Measurements from ENCODE around the gene ITGB6.
"Not testable (repeated sequence)": the region's sequence is repeated elsewhere in the genome, so short reads cannot be mapped to it uniquely, and the experiment has no call there.

Gene ITGB6

DNA sequence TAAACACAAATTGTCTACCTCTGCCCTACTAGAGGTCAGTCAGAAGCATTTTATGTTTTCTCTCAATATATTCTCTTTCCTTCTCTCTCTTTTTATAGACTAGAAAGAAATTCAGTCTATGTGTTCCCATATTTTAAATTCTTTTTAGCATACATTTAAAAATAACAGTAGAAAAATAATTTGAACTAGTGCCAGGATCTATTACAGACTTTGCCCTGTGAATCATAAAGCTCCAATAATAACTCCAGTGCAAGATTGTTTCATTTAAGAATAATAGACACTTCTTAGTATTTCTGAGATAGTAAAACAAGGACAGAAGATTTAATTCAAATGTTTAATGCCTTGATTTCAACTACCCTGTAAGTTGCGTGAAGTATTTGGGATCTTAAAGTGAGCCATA is 60.1 kb downstream of the ITGB6 start:
- no peak for DNase-seq (ENCODE audit: low read depth)

DNA sequence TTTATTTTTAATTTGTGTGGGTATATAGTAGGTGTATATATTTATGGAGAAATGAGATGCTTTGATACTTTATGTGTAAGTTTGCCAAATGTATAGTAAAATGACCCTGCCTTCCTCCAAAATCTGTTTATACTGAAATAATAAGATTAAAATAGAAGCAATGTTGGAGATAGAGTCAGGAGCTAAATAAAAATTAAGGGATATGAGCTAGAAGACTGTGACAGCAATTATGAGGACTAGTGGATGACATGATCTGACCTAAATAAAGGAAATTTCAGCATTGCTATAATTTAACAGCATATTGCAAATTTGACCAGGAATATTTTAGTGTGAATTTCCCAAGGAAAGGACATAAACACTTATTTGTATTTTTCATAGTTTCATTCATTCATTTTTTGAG is 60.7 kb downstream of the ITGB6 start:
- no peak for DNase-seq (ENCODE audit: low read depth)

DNA sequence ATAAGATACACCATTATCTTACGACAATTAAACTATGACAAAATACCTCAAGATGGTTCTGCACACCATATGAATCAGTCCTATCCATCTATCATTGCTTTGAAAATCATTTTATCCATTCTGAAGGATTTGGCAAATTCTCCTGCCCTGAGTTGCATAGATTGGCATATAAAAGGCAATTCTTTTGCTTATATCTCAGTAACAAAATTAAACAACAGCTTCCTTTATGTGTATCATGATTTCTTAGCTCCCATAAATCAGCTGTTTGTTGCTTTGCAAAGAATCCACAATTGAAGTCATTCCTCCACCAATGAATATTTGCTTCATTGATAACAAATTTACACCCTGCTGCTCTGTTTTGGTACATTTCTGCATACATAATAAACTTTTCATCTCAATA is 61.7 kb downstream of the ITGB6 start:
- DNase-seq (ENCODE audit: low read depth), result no peak

DNA sequence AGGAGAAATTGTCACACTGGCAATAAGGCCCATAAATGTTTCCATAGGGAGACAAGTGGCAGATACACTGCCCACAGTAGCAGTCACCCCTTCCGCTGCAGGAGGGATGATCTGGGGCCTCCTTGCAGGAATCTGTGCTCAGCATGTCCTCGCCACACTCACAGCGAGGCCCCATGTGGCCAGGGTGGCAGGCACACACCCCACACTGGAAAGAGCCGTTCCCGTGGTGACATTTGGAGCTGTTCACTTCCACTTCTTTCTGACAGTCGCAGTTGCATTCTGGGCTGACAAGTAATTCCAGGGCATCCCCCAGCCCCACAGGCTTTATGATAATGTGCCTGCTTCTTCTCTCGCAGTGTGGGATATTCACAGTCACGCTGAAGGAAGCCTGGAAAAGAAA is 62.6 kb downstream of the ITGB6 start:
- DNase-seq (ENCODE audit: low read depth), result no peak

DNA sequence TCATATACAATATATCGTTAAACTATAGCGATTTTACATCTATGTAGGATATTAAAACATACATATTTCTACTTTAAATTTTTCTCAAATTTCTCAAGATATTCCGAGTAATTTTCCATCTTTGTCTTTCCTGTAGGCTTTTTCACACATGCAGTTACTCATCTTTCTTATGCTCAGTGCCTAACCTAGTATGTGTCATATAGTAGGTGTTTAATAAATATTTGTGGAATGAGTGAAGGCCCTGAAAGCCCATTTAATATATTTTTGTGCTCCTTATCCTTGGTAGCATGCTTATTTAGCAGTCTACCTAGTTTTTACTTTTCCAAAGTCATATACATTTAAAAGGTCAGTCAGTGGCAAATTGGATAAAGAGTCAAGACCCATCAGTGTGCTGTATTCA is 67.3 kb downstream of the ITGB6 start:
- no peak for DNase-seq (ENCODE audit: low read depth)

DNA sequence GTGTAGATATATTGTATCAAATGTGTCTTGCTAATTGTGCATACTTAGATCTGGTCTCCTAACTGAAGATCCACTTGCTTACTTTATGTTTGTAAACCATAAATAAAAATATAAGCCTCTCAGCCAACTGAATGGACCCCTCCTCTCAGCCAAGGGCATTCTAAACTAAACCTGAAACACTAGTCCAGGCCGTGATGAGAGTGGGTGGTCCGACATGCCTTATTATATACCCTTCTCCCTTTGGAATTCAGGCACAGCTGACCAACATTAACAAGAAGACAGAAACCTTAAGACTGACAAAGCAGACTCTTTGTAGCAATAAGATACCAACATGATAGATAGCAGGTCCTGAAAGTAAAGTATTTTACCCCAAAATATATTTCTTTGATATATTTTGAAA is 73.3 kb downstream of the ITGB6 start:
- no peak for DNase-seq (ENCODE audit: low read depth)

DNA sequence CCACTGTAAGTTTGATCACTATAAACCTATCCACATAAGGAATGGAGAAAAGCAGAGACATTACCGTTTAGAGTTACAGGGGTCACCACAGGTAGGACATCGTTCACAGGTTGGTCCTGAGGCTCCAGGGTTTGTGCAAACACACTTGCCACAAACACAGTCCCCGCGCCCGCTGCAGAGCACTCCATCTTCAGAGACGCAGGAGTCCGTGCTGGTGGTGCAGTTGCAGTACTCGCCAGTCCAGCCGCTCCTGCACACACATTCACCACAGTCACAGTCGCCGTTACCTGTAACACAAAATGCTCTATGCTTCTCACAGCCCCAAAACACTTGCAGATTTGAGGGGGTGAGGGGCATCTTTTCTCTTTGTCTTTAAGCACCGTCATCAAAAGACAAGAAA is 73.8 kb downstream of the ITGB6 start:
- no peak for DNase-seq (ENCODE audit: low read depth)

DNA sequence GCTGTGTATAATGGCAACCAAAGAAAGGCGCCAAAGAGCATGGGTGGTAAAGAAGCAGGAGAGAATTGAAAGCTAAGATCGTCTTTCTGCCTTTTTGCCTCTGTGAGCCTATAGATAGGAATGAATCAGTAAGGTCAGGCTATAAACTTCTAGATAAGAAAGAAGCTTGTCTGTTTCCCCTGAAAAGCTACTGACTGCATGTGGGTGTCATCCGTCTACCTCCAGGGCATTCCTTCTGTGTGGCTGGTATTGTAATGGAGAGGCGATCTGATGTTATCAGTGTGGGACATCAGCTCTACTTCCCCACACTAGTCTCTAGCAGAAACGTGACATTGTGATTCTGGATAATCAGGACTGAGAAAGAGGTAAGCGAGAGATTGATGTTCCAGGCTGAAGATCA is 74.2 kb downstream of the ITGB6 start:
- no peak for DNase-seq (ENCODE audit: low read depth)

DNA sequence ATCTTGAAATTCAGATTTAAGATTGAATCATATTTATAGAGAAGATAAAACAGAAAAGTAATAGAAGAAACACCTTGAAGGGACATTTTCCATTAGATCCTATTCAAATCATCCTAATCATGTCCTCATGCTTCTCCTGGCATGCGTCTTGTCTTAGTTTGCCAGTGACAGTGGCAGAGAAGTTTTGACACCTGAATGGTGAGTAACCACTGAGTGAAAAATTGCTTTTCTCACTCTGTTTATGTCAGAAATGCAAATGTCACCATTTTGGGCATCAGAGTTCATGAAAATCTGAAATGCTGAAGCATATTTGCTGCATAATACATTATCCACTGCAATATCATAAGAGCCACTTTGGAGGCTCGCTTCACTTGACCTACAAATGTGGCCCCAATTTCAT is 74.7 kb downstream of the ITGB6 start:
- DNase-seq (ENCODE audit: low read depth), result no peak

DNA sequence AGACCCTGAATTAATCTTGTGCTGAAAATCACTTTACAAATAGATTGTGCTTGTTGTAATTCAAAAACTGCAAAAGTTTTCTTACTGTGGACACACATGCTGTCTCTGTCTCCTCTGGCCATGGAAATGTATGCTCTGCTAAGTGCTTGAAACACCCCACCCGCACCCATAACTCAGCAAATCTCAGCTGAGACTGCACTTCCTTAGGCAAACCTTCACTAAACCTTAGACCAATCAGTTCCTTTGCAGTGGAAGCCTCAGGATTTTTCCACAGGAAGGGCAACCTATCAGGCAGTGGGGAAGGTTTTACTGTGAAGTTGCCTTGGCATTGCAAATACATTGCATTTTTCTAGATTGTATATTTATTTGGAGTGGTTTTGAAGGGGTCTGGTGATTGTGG is 75.5 kb downstream of the ITGB6 start:
- no peak for DNase-seq (ENCODE audit: low read depth)

DNA sequence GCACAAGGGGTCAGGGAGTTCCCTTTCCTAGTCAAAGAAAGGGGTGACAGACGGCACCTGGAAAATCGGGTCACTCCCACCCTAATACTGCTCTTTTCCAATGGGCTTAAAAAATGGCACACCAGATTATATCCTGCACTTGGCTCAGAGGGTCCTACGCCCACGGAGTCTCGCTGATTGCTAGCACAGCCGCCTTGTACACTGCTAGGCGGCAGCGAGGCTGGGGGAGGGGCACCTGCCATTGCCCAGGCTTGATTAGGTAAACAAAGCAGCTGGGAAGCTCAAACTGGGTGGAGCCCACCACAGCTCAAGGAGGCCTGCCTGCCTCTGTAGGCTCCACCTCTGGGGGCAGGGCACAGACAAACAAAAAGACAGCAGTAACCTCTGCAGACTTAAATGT is 85.4 kb downstream of the ITGB6 start:
- not testable (repeated sequence) for DNase-seq (ENCODE audit: low read depth)

DNA sequence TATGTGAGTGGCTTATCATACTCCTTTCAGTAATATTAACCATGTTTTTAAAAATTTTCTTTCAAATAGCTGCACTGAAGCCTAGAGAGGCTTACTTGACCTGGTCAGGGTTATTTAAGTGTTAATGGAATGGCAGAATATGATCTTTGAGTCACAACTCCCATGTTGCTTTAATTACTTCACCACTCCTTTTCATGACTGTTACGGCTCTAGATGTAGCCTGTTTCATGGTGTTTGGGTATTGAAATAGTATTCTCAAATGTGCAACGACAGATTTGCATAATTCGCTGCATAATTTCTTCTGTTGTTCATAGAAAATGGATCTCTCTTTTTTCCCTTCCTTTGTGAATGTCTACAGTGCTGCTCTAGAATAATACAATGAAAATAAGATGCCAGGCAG is 86.1 kb downstream of the ITGB6 start:
- no peak for DNase-seq (ENCODE audit: low read depth)

DNA sequence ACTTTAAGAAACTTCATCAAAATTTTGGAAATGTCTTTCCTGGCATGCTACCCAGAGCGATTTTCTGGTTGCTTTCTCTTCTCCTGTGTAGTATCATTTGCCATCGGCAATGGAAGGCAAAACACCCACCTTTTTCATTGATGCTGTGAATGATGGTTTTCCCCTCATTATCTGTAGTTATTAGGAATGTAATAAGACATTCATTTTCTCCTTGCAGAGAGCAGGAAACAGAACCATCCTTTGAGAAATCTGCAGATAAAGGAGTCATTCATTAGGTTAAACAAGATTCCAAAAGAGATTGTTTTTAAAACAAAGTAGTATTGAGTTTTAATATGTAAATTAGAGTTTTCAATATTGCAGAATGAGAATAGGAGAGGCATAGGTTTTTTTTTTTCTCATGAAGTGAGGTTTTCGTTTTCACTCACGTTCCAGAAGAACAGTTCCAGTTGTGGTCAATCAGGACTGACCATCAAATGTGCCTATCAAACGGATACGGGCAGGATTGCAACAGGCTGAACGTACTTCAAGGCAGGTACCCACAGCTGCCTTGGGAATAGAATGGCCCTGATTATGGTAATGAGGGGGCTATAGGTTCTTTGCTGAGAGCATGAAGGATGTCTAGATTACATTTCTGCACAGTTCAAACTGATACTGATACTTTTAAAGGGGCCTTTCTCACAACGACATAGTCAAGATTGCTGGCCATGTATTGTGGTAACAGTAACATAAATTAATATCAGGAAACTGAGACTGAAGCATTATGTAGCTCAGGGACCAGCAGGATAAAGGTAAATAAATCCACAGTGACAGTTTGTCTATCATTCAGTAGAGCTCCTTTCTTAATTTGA is 87.9 kb downstream of the ITGB6 start:
- no peak for DNase-seq (ENCODE audit: low read depth)

DNA sequence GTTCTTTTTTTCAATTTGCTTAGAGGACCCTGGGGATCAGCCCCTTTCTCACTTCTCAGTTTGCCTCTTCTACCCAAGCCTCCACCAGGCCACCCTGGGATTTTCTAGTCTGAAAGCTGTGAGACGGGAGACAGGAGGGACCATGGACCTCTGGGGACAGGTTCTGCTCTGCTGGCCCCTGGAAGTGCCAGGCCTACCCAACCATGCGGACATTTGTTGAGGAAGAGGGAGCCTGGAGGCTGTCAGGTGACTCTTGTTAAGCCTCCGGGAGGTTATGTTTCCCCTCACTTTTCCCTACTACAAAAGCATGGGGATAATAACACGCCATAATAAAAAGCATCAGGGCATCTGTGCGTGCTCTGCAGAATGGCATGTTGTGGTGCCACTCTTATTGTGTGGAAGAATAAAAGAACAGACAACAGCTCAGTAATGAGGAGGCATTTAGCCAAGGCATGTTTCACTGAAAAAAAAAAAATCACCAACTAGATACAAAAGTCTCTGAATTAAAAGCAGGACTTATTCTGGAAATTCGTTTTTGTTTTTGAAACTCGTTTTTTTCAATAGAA is 89.3 kb downstream of the ITGB6 start:
- no peak for DNase-seq (ENCODE audit: low read depth)

DNA sequence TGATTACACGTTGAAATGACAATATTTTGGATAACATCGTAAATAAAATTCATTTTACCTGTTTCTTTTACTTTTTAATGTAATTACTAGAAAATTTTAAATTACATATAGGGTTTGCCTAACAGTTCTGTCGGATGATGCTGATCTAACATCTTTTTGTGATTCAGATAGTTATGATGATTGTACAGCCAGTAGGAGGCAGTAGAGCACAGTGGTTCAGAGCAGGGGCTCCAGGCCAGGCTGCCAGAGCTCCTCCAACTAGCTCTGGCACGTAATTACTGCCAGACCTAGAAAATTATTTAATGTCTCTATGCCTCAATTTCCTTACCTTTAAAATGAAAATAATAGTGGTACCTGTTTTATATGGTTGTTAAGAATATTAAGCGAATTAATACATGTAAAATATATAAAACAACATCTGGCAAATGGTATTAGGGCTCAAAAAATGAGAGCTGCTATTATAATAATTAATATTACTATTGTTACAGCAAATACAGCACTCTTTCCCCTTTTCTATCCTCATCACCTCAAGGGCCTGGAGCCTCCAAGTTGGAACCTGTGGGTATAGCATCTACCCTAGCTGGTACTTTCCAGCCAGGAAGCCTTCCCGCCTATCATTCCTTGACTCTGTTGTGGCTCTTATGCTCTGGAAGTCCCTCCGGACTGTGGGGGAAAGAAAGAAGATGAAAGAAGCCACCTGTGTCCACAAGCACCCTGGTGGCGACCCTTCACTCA is 90.0 kb downstream of the ITGB6 start:
- DNase-seq (ENCODE audit: low read depth), result peak; percentile 76

DNA sequence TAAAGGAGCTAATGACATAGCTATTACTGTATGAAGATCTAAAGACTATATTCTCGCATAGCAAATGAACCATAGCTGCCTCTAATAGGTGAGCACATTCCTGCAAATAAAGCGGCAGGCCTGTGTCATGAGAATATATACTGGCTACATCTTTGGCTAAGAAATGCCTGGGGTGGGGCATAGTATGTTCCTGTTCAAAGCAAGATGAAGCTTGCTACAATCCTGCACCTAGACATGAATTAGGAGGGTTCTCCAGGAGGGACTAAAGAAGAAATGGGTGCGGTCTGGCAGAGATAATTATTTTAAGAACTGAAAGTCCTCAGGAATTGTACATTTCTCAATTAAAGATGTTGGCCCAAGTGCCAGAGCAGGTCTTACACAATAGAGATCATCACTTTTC is 90.8 kb downstream of the ITGB6 start:
- DNase-seq (ENCODE audit: low read depth), result no peak

DNA sequence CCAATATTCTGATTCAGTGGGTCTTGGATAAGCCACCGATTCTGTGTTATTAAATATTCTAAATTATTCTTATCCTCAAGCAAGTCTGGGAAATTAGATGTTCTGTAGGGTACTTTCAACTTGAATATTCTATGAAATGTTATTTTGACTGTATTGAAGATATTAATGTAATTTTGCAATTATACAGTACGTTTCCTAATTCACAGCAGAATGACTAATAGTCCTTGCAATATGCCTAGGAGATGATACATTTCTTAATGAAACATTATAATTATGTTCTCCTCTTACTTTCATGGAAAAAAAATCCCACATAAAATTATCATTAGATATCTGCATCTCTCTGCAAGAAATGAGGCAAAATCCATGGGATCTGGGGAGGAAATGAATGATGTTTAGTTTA is 91.4 kb downstream of the ITGB6 start:
- no peak for DNase-seq (ENCODE audit: low read depth)

DNA sequence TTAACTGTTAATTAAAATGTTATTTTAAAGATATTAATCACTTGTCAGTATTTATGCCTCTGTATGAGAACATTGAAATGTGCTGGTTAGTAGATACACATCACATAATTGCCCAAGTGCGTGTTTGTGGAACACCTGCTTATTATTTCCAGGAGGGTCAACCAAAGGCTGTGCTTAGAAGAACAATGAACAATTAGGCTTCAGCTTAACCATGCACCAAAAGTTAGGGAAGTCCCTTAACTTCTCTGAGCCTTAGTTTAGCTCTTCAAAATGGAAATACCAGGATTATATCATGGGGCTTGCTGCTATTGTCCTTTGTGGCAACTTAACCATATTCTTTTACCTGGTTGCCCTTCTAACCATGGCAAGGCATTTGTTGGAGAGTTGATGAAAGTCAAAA is 94.7 kb downstream of the ITGB6 start:
- no peak for DNase-seq (ENCODE audit: low read depth)

DNA sequence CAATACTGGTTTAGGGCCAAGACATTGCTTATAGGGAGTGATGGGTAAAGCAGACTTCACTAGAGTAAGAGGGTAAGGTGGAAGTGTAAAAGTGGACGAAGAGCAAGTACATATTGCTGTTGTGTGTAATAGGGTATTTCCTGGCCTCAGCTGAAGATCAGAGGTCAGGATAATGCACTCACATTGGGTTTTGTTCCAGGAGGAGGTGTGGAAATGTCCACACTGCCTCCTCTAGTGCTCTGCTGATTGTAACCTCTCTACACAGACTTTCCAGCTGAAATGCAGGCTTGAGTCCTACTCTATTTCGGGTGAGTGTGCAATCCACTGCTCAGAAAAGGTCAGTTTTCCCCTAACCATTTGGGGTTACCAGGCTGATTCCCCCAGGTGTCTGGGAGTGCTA is 96.0 kb downstream of the ITGB6 start:
- DNase-seq (ENCODE audit: low read depth), result no peak

DNA sequence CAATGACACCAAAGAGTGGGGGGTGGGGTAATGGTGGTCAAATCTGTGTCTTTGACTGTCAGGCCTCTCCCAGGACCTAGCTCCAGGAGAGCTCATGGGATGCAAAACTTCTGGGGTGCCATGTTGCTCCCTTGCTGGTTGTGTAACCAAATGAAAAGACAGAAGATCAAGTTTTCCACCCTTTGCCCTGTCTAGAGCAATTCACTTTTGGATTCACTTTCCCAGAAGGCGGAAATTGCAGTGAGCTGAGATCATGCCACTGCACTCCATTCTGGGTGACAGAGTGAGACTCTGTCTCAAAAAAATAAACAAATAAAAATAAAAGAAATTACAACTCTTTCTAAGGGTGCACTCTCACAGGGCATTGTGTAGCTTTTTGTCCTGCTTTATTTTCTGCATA is 102.7 kb downstream of the ITGB6 start:
- no peak for DNase-seq (ENCODE audit: low read depth)

DNA sequence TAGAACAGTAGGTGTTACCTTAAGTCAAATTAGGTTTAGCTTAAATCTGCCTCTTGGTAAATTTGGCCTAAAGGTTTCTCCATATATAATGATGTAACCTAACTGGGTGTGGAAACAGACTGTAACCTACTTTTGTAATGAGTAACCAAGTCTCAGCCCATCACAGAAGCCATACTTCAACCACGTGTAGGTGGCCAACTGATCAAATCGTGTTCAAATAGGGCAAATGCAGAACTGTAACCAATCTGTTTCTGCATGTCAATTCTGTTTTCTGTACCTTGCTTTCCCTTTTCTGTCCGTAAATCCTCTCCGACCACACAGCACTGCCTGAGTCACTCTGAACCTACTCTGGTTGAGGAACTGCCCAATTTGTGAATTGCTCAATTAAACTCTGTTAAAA is 103.7 kb downstream of the ITGB6 start:
- DNase-seq (ENCODE audit: low read depth), result no peak

DNA sequence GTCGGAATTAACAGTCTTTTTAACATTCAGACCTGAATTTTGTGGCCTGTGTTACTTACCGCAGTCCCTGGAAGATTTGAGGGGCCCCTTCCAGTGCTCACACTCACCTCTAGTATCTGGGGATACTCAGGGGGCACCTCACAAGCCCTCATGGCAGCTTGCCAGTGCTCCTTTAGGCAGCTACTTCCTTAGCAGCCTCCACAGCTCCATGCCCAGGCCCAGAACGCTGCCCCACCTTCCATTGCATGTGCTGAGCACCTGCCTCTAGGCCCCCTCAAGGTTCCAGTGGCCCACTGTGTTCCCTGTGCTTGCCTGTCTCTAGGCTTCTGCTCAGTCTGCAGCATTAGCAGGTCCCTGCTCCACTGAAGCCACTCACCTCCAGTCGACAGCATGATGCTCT is 107.6 kb downstream of the ITGB6 start:
- DNase-seq (ENCODE audit: low read depth), result no peak

DNA sequence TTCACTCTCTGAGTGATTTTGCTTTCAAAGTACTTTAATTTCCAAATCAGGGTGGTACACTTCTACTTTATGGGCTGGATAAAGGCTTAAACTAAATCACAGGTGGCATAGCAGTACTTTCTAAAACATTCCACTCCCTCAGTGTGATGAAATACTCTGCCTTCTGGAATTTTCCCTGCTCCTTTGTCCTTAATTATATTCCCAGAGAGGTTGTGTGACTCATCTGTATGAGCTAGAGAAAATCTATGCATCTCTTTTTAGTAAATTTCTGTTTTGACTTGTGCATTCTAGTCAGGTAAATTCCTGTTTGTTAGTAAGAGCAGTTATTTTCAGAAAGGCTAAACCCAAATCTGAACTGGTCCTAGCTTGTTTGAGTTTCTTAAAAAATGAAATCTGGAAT is 108.7 kb downstream of the ITGB6 start:
- DNase-seq (ENCODE audit: low read depth), result no peak
